NCI-H187 treated with DMSO at 0.1 percent for 48 hours (cell line): ENCODE data around the gene KRTAP4-11.
"Not testable (repeated sequence)": the region's sequence is repeated elsewhere in the genome, so short reads cannot be mapped to it uniquely, and the experiment has no call there.

Experiments
- DNase-seq: peaks from one replicate; lab custom pipeline; 2025; lab: John Stamatoyannopoulos, UW

The KRTAP4-11 gene

GRCh38 chr17:41084100-41084856 lies 33.9 kb downstream of the KRTAP4-11 start, which contains the start of gene KRTAP4-7:
Gene KRTAP4-7 (plus strand): TSS chr17:41084150. CDS start chr17:41084207, 57 bp downstream.
- not testable (repeated sequence) for DNase-seq

GRCh38 chr17:41083427-41083826 lies 34.7 kb downstream of the KRTAP4-11 start:
- DNase-seq, result not testable (repeated sequence)

- no peak for DNase-seq
These were observed 35.5 kb downstream of the KRTAP4-11 start for GRCh38 chr17:41082626-41083025.

- no peak for DNase-seq
These were observed 41.4 kb downstream of the KRTAP4-11 start for GRCh38 chr17:41076788-41077187.

- no peak for DNase-seq
These were observed 44.5 kb downstream of the KRTAP4-11 start for GRCh38 chr17:41073676-41074075.

GRCh38 chr17:41071606-41072360 lies 46.4 kb downstream of the KRTAP4-11 start:
- no peak for DNase-seq

- no peak for DNase-seq
These were observed 49.1 kb downstream of the KRTAP4-11 start for GRCh38 chr17:41069031-41069430.

- DNase-seq, result no peak
These were observed 50.9 kb downstream of the KRTAP4-11 start for GRCh38 chr17:41067281-41067680.
